ENCODE data around the gene SEMA3B.

GRCh38 chr3:50232303-50232702, 36.6 kb upstream of the SEMA3B start:
- TF ChIP-seq POLR2A (IDR thresholded peaks at IDR 0.05) (no peak), POLR2AphosphoS5 (IDR thresholded peaks at IDR 0.05) (no peak)
